GM21576 (cell line): ENCODE measurements around the gene OR51V1.
"Not testable (repeated sequence)": the region's sequence is repeated elsewhere in the genome, so short reads cannot be mapped to it uniquely, and the experiment has no call there.

Experiments used
- ATAC-seq: cut with Tn5 transposase; IDR thresholded peaks from one replicate; pipeline ENCODE4 v1.9.1; 2021; ENCODE audit warnings: mild to moderate bottlenecking, moderate library complexity; ENCODE audit not compliant: unreplicated experiment

Gene OR51V1

DNA sequence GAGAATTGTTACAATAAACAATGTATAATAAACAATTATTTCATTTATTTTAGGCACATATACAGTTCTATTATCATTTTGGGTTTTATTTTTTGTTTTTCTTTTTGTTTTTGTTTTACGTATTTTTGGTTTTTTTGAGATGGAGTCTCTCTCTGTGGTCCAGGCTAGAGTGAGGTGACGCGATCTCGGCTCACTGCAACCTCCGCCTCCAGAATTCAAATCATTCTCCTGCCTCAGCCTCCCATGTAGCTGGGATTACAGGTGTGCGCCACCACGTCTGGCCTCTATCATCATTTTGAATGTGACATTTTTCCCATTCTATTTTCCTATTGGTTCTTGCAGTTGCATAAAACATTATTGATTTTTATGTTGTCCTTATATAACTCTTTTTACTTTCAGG, 25.5 kb downstream of the OR51V1 start:
- ATAC-seq: no peak

DNA sequence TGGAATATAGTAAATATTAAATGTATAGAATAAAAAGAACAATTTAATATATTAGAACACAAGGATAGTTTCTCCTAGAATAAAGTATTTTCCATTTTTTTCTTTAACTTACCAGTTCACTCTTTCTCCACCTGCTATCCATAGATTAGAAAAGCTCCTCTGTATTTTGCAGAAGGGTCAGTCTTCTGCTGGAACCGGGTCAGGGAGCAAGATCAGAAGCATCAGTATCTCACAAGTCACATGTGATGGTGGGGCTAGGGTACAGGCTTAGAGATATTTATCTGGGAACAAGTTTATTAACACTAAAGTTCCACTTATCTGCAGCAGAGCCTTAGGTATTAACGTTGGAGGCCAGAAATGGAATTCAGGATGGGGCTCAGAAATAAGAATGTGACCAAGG, 28.6 kb downstream of the OR51V1 start:
- no peak for ATAC-seq

DNA sequence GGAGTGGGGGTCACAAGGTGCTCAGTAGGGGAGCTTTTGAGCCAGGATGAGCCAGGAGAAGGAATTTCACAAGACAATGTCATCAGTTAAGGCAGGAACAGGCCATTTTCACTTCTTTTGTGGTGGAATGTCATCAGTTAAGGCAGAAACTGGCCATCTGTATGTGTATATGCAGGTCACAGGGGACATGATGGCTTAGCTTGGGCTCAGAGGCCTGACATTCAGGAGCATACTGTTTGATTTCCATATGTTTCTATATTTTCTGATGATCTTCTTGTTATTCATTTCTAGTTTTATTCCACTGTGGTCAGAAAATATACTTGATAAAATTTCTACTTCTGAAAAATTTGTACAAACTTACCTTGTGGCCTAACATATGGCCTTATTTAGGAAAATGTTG, 34.6 kb downstream of the OR51V1 start:
- ATAC-seq: not testable (repeated sequence)

DNA sequence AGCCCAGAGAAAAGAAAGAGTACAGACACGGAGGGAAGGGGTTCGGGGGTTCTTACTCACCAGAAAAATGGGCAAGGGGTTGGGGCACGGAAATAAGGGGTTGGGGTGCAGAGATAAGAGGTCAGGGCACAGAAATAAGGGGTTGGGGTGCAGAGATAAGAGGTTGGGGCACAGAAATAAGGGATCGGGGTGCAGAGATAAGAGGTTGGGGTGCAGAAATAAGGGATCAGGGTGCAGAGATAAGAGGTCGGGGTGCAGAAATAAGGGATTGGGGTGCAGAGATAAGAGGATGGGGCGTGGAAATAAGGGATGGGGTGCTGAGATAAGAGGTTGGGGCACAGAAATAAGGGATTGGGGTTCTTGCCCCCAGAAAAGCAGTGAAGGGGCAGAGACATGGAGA, 35.7 kb downstream of the OR51V1 start:
- not testable (repeated sequence) for ATAC-seq

DNA sequence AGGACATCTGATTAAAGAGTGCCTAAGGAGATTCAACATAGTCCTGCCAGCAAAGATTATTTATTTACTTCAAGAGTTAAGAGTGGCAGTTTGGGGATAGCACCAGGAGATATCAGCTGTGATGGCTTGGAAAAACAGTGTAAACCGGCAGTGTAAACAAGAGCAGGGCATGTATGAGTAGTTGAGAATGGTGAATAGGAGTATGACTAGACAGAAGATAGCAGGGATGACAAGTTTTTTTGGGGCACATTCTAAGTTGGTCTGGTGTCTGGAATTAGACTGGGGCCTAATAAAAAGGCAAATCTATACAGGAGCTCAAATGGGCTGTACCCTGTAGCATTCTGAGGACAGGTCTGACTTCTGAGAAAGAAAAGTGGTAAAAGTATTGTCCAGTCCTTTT, 39.4 kb downstream of the OR51V1 start:
- ATAC-seq: not testable (repeated sequence)

DNA sequence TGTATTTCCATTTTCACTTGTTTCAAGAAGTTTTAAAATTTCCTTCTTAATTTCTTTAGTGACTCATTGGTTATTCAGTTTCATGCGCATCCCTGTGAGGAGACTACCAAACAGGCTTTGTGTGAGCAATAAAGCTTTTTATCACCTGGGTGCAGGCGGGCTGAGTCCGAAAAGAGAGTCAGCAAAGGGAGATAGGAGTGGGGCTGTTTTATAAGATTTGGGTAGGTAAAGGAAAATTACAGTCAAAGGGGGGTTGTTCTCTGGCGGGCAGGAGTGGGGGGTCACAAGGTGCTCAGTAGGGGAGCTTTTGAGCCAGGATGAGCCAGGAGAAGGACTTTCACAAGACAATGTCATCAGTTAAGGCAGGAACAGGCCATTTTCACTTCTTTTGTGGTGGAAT, 40.3 kb downstream of the OR51V1 start:
- not testable (repeated sequence) for ATAC-seq

DNA sequence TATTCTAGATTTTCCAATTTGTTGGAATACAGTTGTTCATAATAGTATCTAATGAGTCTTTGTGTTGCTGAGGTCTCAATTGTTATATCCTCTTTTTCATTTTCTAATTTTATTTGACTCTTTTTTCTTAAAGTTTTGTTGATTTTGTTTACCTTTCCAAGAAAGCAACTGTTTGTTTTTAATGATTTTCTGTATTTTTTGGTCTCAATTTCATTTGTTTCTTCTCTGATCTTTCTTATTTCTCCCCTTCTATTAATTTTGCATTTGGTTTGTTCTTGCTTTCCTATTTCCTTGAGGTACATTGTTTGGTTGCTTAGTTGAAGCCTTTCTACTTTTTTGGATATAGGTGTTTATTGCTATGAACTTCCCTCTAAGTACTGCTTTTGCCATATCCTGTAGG, 40.7 kb downstream of the OR51V1 start:
- no peak for ATAC-seq

DNA sequence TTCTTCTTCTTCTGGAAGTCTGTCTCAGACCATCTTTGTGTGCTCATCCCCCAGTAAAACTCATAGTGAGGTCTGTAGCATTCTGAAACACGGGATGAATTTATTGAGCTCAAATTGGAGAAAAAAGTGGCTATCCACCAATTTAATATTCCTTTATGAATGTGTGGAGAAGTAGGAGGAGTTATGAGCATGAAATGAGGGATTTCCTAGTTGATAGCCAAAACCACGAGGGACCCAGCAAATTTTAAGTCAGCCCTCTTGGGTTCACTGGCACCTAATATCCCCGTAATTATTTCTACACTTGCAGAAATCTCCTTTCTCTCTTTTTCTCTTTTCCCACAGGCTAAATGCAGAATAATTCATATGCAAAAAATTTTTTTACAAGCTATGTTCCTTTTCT, 45.8 kb downstream of the OR51V1 start, which contains the start of gene OR52A1:
Gene OR52A1 (minus strand): TSS at position 101 of the 400 bp plus-strand sequence. CDS start 2,388 bp downstream, outside the sequence.
- no peak for ATAC-seq

DNA sequence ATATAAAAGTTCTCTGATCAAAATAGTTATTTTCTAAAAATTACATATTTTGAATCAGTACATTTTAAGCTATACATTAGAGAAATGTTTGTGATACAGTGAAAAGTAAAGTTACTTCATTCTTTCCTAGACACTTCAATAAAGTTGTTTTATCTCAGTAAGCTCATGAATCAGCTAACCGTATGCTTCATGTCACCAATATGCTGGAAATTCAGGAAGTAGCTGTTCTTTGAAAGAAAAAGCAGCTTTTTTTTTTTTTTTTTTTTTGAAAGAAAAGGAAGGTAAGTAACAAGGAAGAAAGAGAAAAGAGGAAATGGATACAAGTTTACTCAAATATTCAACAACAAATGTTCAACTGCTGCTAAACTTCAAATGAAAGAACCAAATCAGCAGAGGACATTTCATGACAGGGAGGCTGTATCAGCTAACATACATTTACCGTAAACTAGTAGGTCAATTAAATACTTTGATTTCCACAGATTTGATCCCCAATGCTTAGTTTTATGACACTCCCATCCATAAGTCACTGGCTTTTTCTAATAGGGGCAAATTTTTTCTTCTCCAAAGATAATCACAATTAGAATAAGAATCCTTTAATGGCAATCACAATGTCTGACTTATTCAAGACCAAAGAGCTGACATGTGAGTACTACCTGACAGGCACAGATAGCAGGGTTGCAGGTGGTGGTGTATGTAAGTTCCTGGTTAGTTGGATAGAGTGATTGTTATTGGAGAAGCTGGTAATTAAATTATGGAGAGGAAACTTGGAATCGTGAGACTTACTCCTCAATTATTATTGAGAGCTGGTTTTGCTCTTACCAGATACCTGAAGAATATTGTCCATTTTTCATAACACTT, 46.7 kb downstream of the OR51V1 start:
- ATAC-seq: no peak

DNA sequence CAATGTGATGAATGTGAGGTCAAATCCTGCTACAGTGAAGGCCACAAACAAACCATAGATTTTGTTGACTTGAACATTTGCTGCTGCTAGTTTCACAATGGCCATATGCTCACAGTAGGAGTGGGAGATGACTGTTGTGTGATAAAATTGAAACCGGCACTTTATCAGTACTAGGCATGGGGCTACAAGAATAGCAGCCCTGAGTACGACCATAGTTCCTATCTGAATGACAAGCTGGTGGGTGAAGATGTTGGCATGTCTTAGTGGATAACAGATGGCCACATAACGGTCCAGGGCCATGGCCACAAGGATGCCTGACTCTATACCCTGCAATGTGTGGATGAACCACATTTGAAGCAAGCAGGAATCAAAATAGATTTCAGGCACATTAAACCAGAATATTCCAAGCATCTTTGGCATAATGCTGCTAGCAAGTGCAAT, 48.7 kb downstream of the OR51V1 start:
- ATAC-seq: no peak
